GM19239 (cell line): ENCODE results near the gene SGCG.

Source experiments
- DNase-seq: peaks from one replicate; pipeline ENCODE4 v3.0.0; 2011; ENCODE audit warnings: low spot score; ENCODE audit not compliant: insufficient read length
- FAIRE-seq: peaks from 2 replicates; lab custom pipeline; 2011; peaks lifted over from hg19 to GRCh38; lab: Jason Lieb, UNC

Gene SGCG

GRCh38 chr13:23322353-23323336 is 141.9 kb downstream of the SGCG start:
- DNase-seq: no peak
- no peak for FAIRE-seq

DNA sequence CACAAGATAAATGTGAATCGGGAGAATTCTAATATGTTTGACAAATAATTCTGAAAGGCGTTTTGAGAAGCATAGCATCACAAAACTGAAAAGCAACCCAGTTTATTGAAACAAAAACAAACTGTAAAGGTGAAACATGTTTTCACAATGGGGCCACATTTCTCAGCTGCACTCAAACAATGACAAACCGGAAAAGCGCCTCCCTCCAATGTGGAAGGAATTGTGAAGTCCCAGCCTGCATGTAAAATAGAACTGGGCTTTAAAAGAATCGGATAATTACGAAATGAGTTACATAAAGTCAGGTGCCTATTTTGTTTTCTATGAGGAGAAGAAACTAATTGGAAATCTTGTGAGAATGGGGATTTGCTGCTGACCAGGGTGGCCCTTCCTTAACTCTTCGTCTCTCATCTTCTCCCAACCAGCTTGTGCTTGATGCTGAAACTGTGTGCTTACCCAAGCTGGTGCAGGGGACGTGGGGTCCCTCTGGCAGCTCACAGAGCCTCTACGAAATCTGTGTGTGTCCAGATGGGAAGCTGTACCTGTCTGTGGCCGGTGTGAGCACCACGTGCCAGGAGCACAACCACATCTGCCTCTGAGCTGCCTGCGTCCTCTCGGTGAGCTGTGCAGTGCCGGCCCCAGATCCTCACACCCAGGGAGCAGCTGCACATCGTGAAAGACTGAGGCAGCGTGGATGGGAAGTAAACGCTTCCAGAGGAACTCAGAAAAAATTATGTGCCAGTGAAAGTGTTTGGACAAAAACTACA is 143.3 kb downstream of the SGCG start:
- FAIRE-seq: no peak

GRCh38 chr13:23325191-23325590 is 144.4 kb downstream of the SGCG start:
- no peak for DNase-seq
- peak; percentile 66 for FAIRE-seq

More for the DNA sequence above, 143.3 kb downstream of the SGCG start:
- DNase-seq: no peak

GRCh38 chr13:23330356-23330755 is 149.6 kb downstream of the SGCG start:
- DNase-seq (no peak), FAIRE-seq (no peak)

DNA sequence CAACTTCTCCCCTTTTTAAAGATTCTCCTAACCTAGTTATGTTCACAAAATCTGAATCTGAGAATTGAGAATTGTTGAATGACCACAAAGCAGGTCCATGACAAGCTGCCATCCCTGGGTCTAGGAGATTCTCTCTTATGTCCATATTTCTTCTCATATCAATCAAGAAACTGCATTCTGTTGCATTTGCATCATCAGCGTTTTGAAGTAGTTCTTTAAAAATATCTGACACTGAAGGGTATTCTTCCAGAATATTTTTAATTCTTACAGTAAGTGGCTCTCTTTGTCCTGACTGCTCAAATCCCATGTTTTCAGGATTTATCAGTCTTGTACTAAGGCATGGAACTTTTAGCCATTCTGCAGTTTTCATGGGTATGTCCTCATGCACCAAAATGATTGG is 158.4 kb downstream of the SGCG start:
- no peak for DNase-seq
- no peak for FAIRE-seq

GRCh38 chr13:23344931-23345595 is 164.3 kb downstream of the SGCG start:
- DNase-seq: no peak
- peak; percentile 57 for FAIRE-seq

DNA sequence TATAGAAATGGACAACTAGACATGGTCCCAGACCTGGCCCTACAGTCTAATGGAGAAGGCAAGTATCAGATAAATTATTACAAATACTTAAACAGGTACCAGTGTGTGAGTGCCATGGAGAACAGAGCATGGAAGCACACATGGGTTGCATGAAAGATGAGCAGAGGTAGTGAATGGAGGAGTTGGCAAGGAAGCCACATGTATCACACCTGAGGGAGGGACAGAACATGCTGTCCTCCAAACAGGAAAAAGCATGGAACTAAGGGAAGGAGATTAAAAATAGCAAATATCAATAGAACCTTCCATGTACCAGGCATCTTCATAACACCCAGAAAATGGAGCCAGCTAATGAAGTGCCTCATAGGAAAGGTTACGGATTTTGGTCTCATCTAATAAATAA is 166.8 kb downstream of the SGCG start:
- DNase-seq: no peak
- FAIRE-seq: no peak

DNA sequence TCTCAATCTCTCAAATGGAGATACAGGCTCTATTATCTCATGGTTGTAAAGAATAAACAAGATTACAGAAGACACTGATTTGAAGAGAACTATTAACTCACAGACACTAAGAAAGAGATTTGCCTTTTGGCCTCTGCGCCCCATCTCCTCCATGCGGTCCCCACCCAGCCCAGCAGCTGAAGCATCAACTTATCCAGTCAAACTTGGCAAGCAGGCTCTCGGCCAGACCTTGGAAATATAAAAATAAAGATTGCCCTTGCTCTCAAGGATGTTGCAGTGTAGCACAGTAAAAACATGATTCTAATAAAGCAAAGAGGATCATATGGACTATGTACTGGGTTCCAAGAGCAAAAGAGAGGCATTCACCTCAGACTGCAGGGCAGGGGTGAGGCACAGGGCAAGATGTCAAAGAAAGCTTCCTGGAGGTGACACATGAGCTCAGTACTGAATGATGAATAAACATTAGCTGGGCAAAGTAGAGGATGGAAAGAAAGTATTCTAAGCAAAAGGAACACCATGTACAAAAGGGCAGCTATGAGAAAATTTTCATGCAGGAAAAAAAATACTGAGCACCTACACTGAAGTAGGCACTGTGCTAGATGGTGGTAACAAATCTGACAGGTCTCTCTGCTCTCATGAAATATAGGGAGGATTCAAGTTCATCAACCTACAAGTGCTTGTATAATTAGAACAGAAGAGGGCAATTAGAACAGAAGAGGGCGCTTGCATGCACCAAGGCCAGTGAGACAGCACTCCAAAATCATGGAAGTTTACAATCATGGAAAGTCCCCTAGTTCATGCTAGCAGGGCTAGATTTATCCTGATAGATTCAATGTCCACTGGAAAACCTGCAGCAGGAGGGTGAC is 167.7 kb downstream of the SGCG start:
- FAIRE-seq (no peak), DNase-seq (no peak)

DNA sequence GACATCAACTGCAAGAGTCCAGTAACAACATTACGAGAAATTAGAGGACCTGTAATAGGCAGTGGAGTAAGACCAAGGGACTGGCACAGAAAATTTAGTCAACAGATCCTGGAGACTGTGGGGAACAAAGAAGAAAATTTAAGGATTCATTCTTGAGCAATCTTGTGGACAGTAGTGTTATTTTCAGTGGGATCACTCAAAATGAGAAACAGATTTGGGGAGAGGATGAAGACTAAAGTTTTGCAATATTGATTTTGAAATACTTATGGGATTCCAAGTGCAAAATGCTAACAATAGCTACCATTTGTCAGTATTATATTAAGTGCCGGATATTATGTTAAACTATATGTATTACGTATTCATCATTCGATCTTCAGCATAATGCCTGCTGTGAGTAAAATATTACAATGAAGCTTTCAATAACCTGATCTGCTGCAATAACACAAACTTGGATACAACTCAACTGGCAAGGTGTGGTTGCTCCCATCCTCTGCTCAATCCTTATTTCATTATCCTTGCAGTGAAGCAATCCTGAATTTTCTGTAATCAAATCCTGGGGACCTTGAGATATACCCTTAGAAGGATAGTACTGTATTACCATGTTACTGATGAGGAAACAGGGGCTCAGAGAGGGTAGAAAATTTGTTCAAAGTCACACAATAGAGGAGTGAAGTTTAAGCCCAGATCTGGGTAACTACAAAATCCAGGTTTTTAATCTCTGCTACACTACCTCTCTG is 168.6 kb downstream of the SGCG start:
- FAIRE-seq (no peak), DNase-seq (no peak)

GRCh38 chr13:23350009-23350408 is 169.2 kb downstream of the SGCG start:
- FAIRE-seq (no peak), DNase-seq (no peak)

DNA sequence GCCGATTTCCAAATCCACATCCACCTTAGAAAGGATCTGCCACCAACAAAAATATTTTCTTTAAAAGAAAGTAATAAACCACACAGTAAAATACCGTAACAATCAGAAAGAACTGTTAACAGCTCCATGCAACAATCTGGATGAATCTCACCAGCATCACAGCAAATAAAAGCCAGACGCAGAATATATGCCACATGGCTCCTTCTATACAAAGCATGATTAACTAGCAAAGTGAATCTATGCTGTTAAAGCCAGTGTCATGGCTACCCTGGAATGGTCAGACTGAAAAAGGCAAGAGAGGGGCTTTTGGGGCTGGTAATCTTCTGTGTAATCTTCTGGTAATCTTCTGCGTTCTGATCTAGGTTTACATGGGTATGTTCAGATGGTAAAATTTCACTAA is 171.4 kb downstream of the SGCG start:
- FAIRE-seq (no peak), DNase-seq (no peak)

GRCh38 chr13:23354520-23354919 is 173.7 kb downstream of the SGCG start:
- FAIRE-seq (no peak), DNase-seq (no peak)

DNA sequence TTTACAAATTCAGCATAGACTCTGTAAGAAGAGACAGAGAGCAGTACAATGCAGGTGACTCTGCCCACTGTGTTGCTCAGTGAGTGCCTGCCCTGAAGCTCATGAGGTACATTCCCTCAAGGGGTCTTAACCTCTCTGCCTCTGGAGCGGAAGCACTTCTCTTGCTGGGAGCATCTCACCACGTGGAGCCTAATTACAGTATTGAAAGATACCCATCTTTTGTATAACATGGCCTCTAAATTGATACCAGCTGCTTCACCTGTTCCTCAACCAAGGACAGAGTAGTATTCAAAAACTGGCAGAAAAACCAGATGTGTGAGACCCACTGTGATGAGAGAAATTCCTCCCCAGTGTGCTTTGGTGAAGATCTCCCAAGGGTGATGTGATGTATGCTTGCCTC is 175.6 kb downstream of the SGCG start:
- DNase-seq: no peak
- FAIRE-seq: no peak

DNA sequence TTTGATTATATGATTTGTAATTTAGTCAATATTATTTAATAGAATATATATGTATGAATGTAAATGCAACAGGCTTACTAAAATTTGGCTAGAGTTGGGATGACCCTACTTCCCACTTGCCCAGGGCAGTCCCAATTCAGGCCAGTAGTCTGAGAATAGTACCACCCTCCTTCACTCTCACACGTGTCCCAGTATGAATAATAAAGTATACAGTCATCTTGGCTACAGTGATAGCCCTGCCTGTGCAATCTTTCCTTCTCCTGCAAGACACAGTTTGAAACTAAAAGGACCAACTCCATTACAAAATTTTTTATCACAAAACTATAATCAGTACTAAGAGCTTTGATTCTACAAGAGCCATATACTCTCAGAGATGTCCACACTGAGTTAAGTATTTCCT is 176.6 kb downstream of the SGCG start:
- DNase-seq (no peak), FAIRE-seq (no peak)

GRCh38 chr13:23359882-23360281 is 179.1 kb downstream of the SGCG start:
- FAIRE-seq (no peak), DNase-seq (no peak)

GRCh38 chr13:23365652-23366051 is 184.9 kb downstream of the SGCG start:
- no peak for DNase-seq
- FAIRE-seq: no peak

DNA sequence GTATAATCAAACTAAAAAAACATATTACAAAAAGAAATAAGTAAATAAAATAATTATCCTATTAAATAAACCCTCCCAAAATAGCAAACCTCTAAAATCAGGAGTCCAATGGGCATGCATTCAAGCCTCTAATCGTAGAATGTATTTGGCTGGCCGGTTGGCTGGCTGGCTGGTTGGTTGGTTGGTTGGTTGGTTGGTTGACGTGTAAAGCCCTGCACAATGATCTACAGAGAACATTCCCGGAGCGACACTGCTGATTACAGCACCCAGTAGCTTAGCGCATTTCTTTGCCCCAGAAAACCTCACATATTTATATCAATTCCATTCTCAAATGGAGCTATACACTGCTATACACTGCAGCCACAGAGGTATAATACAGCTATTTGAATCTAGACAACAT is 187.1 kb downstream of the SGCG start:
- FAIRE-seq: no peak
- no peak for DNase-seq

DNA sequence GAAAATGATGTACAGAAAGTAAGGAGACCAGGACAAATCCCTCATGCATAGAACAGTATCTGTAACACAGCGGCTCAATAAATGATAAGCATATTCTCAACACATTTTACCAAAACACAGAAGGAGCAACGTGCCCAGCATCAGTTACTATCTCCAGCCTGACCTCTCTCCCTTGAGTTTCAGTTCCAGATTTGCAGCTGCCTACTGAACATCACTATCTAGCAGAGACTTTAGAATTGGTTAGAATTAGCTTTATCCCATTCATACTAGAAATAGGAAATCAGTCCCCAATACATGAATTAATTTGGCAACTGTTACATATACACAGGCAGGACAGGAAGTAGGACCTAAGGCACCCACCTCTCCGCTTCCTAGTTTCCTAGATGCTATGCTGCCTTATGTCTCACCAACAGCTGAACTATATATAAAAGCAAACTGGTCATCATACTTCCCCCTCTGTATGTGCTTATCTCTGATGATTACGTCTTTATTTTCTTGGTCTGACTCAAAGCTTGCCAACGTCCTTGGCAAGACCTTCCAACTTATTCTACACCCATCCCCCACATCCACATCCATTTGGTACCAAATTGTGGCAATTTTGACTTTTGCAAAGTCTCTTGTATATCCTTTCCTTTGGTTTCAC is 191.6 kb downstream of the SGCG start:
- DNase-seq (no peak), FAIRE-seq (peak; percentile 55)
